ENCODE results near the gene USP54. TPM values are rescaled to one million over a fixed set of nuclear protein-coding genes. Genes with fewer than 3 reads are reported as not detected.

USP54 gene
- total and polyA plus RNA-seq, 2 of the 13 experiments (the other 11 are each of a cell fraction or from before 2014, with no cell fraction given) = 18.1 to 25.0 TPM

GRCh38 chr10:73495226-73495883, 95.8 kb downstream of the USP54 start (continued):
- TF ChIP-seq ZNF776 (CRISPR knock-in tag; IDR thresholded peaks at IDR 0.05) (peak; percentile 64; the same call in 1 of the 2 replicates), ZNF432 (CRISPR knock-in tag; IDR thresholded peaks at IDR 0.05; ENCODE audit: borderline replicate concordance) (no peak), E2F1 (CRISPR knock-in tag; IDR thresholded peaks at IDR 0.05) (peak; percentile 44), ZNF674 (CRISPR knock-in tag; IDR thresholded peaks at IDR 0.05; ENCODE audit: low read depth) (peak; percentile 66; the same call in 1 of the 2 replicates), ZSCAN25 (CRISPR knock-in tag; IDR thresholded peaks at IDR 0.05) (peak; percentile 51), HNRNPK (IDR thresholded peaks at IDR 0.05; ENCODE audit: low read depth, low read length, poor library complexity, severe bottlenecking) (no peak), ZBTB39 (CRISPR knock-in tag; IDR thresholded peaks at IDR 0.05) (no peak), RNF2 (conservative IDR thresholded peaks at IDR 0.05; ENCODE audit: low read depth) (no peak), ZNF570 (CRISPR knock-in tag; IDR thresholded peaks at IDR 0.05; ENCODE audit: borderline replicate concordance) (no peak), HOXD1 (CRISPR knock-in tag; IDR thresholded peaks at IDR 0.05) (0 out of 2 replicates have a peak, but pooled peaks have one; percentile 31), ZNF788 (CRISPR knock-in tag; IDR thresholded peaks at IDR 0.05; ENCODE audit: borderline replicate concordance) (peak; percentile 52; the same call in 1 of the 2 replicates), KDM3A (CRISPR knock-in tag; IDR thresholded peaks at IDR 0.05; ENCODE audit: low read depth) (0 out of 2 replicates have a peak, but pooled peaks have one; percentile 46), SIN3B (IDR thresholded peaks at IDR 0.05; ENCODE audit: low read length) (no peak), PRDM15 (CRISPR knock-in tag; IDR thresholded peaks at IDR 0.05) (0 out of 2 replicates have a peak, but pooled peaks have one; percentile 31), ZNF280B (CRISPR knock-in tag; IDR thresholded peaks at IDR 0.05; ENCODE audit: borderline replicate concordance) (peak; percentile 68; the same call in 1 of the 2 replicates), ZNF383 (CRISPR knock-in tag; IDR thresholded peaks at IDR 0.05; ENCODE audit: borderline replicate concordance) (no peak), ZNF709 (CRISPR knock-in tag; IDR thresholded peaks at IDR 0.05) (no peak), POLR2G (IDR thresholded peaks at IDR 0.05; ENCODE audit: low read depth, low read length) (peak; percentile 94), TFDP2 (CRISPR knock-in tag; IDR thresholded peaks at IDR 0.05) (no peak; the same call in 1 of the 2 replicates)
